Measurements from ENCODE around the gene HCRT.
"Not testable (repeated sequence)": the region's sequence is repeated elsewhere in the genome, so short reads cannot be mapped to it uniquely, and the experiment has no call there.

The HCRT gene

GRCh38 chr17:42184713-42185620 lies at the start of gene HCRT:
Gene HCRT (minus strand): TSS chr17:42185452. CDS start chr17:42185365, 87 bp downstream.
- no peak for DNase-seq

GRCh38 chr17:42233994-42234393 lies 48.7 kb upstream of the HCRT start:
- DNase-seq, result no peak

- DNase-seq, result no peak
These were observed 47.9 kb upstream of the HCRT start for GRCh38 chr17:42233156-42233555.

GRCh38 chr17:42230225-42230624 lies 45.0 kb upstream of the HCRT start:
- DNase-seq, result no peak

GRCh38 chr17:42227849-42228700 lies 42.8 kb upstream of the HCRT start:
- no peak for DNase-seq

- DNase-seq, result no peak
These were observed 40.4 kb upstream of the HCRT start for GRCh38 chr17:42225646-42226045.

- no peak for DNase-seq
These were observed 39.4 kb upstream of the HCRT start for GRCh38 chr17:42224651-42225050.

- no peak for DNase-seq
These were observed 36.9 kb upstream of the HCRT start for GRCh38 chr17:42221886-42222745.

GRCh38 chr17:42219280-42219679 lies 34.0 kb upstream of the HCRT start:
- DNase-seq, result not testable (repeated sequence)

- no peak for DNase-seq
These were observed 28.9 kb upstream of the HCRT start for GRCh38 chr17:42214156-42214555.

- DNase-seq, result no peak
These were observed 27.1 kb upstream of the HCRT start for GRCh38 chr17:42212382-42212781.

GRCh38 chr17:42211921-42212341 lies 26.7 kb upstream of the HCRT start:
- DNase-seq, result not testable (repeated sequence)

GRCh38 chr17:42210046-42210445 lies 24.8 kb upstream of the HCRT start:
- DNase-seq, result no peak

- DNase-seq, result not testable (repeated sequence)
These were observed 20.9 kb upstream of the HCRT start for GRCh38 chr17:42206153-42206612.

- DNase-seq, result no peak
These were observed 18.1 kb upstream of the HCRT start for GRCh38 chr17:42203354-42203753.

GRCh38 chr17:42202696-42203095 lies 17.4 kb upstream of the HCRT start:
- DNase-seq, result no peak

GRCh38 chr17:42202159-42202558 lies 16.9 kb upstream of the HCRT start:
- no peak for DNase-seq

- no peak for DNase-seq
These were observed 16.2 kb upstream of the HCRT start for GRCh38 chr17:42201458-42201772.

- no peak for DNase-seq
These were observed 15.6 kb upstream of the HCRT start for GRCh38 chr17:42200706-42201457.

GRCh38 chr17:42199416-42200011 lies 14.3 kb upstream of the HCRT start:
- no peak for DNase-seq

- no peak for DNase-seq
These were observed 13.6 kb upstream of the HCRT start for GRCh38 chr17:42198897-42199296.

All from NCI-H1048 (cell line).